ENCODE data around the gene POU4F1.

The POU4F1 gene, protein sequence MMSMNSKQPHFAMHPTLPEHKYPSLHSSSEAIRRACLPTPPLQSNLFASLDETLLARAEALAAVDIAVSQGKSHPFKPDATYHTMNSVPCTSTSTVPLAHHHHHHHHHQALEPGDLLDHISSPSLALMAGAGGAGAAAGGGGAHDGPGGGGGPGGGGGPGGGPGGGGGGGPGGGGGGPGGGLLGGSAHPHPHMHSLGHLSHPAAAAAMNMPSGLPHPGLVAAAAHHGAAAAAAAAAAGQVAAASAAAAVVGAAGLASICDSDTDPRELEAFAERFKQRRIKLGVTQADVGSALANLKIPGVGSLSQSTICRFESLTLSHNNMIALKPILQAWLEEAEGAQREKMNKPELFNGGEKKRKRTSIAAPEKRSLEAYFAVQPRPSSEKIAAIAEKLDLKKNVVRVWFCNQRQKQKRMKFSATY

DNA sequence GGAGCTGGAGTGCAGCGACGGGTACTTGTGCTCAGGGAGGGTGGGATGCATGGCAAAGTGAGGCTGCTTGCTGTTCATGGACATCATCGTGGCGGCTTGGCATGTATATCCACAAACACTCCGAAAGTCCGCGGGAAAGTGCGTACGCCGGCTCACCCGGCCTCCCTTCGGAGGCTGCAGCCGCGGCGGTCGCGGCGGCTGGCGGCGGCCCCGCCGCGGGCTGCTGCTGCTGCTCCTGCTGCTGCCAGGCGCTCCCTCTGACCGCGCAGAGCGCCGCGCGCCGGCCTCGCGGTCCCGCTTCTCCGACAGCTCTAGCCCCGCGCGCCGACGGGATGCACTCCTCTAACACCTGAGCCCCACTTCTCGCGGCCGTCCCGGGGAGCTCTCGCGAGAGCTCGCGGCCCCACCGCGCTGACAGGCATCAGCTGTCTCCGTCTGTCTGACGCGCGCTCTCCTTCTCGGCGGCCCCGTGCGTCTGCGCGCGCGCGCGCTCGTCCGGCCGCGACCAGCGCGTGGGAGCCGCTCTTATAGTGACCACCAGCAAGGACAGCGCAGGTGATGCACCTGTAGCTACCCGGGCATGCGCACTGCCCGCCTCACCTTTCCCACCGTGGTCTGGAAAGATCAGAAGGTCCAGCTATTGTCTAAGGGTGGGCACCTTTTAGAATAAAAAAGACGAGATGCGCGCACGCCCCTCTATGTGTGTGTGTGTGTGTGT is at the start of gene POU4F1:
Gene POU4F1 (minus strand): TSS at position 313 of the 718 bp plus-strand sequence. CDS start 226 bp downstream, at position 87.
- peak; percentile 24 for DNase-seq (ENCODE audit: low spot score)

GRCh38 chr13:78652651-78653050 is 49.3 kb upstream of the POU4F1 start:
- DNase-seq (ENCODE audit: low spot score) = no peak

- DNase-seq (ENCODE audit: low spot score) = no peak
Observed at GRCh38 chr13:78650717-78651083, 47.3 kb upstream of the POU4F1 start.

- no peak for DNase-seq (ENCODE audit: low spot score)
Observed at GRCh38 chr13:78649997-78650716, 46.8 kb upstream of the POU4F1 start.

DNA sequence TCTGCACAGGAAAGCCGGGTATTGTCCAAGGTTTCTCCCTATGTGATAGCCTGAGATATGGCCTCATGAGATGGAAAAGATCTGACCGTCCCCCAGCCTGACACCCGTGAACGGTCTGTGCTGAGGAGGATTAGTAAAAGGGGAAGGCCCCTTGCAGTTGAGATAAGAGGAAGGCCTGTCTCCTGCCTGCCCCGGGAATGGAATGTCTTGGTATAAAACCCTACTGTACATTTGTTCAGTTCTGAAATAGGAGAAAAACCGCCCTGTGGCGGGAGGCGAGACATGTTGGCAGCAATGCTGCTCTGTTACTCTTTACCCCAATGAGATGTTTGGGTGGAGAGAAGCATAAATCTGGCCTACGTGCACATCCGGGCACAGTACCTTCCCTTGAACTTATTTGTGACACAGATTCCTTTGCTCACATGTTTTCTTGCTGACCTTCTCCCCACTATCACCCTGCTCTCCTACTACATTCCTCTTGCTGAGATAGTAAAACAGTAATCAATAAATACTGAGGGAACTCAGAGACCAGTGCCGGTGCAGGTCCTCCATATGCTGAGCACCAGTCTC is 43.8 kb upstream of the POU4F1 start:
- peak; percentile 10 for DNase-seq (ENCODE audit: low spot score)

DNA sequence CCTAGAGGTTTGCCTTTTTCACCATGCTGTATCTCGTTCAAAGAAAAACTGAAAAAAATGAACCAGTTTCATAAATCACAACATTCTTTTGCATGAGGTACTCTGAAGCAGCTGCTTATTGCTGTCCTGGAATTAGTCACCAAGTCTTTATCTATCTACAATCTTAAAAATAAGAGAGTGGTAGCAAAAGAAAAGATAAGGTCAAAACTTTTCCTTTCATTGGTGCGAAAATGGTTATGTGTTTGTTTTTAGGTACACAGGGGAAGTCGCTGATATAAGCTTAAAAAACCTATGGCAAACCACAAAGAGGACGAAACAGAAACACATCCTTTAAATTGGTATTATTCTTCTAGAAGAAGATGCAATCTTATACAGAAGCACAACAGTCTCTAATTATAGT is 34.9 kb upstream of the POU4F1 start:
- no peak for DNase-seq (ENCODE audit: low spot score)

- peak; percentile 27 for DNase-seq (ENCODE audit: low spot score)
Observed at GRCh38 chr13:78636495-78636894, 33.1 kb upstream of the POU4F1 start.

GRCh38 chr13:78632996-78633395 is 29.6 kb upstream of the POU4F1 start:
- no peak for DNase-seq (ENCODE audit: low spot score)

- DNase-seq (ENCODE audit: low spot score) = no peak
Observed at GRCh38 chr13:78631077-78631476, 27.7 kb upstream of the POU4F1 start.

- DNase-seq (ENCODE audit: low spot score) = no peak
Observed at GRCh38 chr13:78630511-78630910, 27.2 kb upstream of the POU4F1 start.

- peak; percentile 20 for DNase-seq (ENCODE audit: low spot score)
Observed at GRCh38 chr13:78625384-78625783, 22.0 kb upstream of the POU4F1 start.

GRCh38 chr13:78623132-78623531 is 19.8 kb upstream of the POU4F1 start:
- no peak for DNase-seq (ENCODE audit: low spot score)

GRCh38 chr13:78620936-78621470 is 17.7 kb upstream of the POU4F1 start:
- DNase-seq (ENCODE audit: low spot score) = peak; percentile 6

GRCh38 chr13:78618411-78618810 is 15.1 kb upstream of the POU4F1 start:
- DNase-seq (ENCODE audit: low spot score) = no peak

- no peak for DNase-seq (ENCODE audit: low spot score)
Observed at GRCh38 chr13:78611040-78611439, 7.7 kb upstream of the POU4F1 start.

GRCh38 chr13:78610381-78610883 is 7.1 kb upstream of the POU4F1 start:
- DNase-seq (ENCODE audit: low spot score) = no peak

DNA sequence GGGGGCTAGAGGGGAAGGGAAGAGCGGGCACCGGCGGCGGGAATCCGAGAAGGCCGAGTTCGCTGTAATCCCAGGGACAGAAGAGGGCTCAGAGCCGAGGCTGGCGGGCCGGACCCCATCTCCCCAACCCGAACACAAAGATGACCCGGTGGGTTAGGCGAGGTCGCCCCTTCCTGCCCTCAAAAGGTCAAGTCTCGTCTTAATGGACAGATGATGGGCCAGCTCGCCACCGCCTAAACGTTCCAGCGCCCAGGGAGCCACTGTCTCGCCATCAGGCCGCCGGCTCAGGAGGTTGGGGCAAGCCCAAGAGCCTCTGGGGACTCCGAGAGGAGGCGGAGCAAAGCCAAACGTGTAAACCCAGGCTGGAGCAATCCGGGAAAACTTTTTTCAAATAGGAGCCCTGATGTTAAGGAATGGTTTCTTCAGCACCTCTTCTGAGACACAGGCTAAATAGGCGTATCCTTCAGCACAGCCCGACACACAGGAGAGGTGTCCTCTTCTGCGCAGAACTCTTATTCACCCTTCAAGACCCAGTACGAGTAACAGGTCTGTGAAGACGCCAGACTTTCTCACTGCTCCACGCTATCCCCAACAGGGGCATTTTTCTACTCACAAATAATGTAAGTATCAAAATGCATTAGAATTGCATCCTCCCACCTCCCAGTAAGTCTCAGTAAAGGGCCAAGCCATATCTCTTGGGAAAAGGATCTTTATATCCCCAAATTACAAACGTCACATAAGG is 6.3 kb upstream of the POU4F1 start:
- no peak for DNase-seq (ENCODE audit: low spot score)

- no peak for DNase-seq (ENCODE audit: low spot score)
Observed at GRCh38 chr13:78608688-78609463, 5.5 kb upstream of the POU4F1 start.

GRCh38 chr13:78608252-78608687 is 4.9 kb upstream of the POU4F1 start:
- DNase-seq (ENCODE audit: low spot score) = no peak
